H9 (cell line): ENCODE measurements around the gene SDK1. TPM values are rescaled to one million over a fixed set of nuclear protein-coding genes. Genes with fewer than 3 reads are reported as not detected.

ENCODE experiments used
- DNase-seq: peaks from one replicate; pipeline ENCODE4 v3.0.0-alpha.2; 2017
- H2AFZ ChIP-seq: one replicate; pipeline ENCODE4 v1.6.1; 2013; ENCODE audit warnings: mild to moderate bottlenecking, low read length, control low read depth, moderate library complexity
- H2AK5ac ChIP-seq: 2 replicates; pipeline ENCODE4 v1.6.1; 2013; ENCODE audit warnings: low read length, control low read depth, mixed read lengths; ENCODE audit not compliant: insufficient read length
- H2BK120ac ChIP-seq: one replicate; pipeline ENCODE4 v1.6.1; 2013; ENCODE audit warnings: low read depth, mild to moderate bottlenecking, low read length, control low read depth, inconsistent platforms; ENCODE audit not compliant: poor library complexity, severe bottlenecking
- H2BK12ac ChIP-seq: 2 replicates; pipeline ENCODE4 v1.6.1; 2013; ENCODE audit warnings: low read length, control low read depth, mixed read lengths, low read depth; ENCODE audit not compliant: insufficient read length
- H2BK15ac ChIP-seq: 2 replicates; pipeline ENCODE4 v1.6.1; 2013; ENCODE audit warnings: low read depth, low read length, control low read depth
- H2BK20ac ChIP-seq: one replicate; pipeline ENCODE4 v1.6.1; 2013; ENCODE audit warnings: low read depth, mild to moderate bottlenecking, low read length, control low read depth, inconsistent platforms; ENCODE audit not compliant: poor library complexity, severe bottlenecking
- H2BK5ac ChIP-seq: 2 replicates; pipeline ENCODE4 v1.6.1; 2013; ENCODE audit warnings: low read length, control low read depth, mixed read lengths; ENCODE audit not compliant: insufficient read length
- H3K14ac ChIP-seq: 2 replicates; pipeline ENCODE4 v1.6.1; 2013; ENCODE audit warnings: low read length, control low read depth; ENCODE audit not compliant: insufficient read depth
- H3K18ac ChIP-seq: 2 replicates; pipeline ENCODE4 v1.6.1; 2013; ENCODE audit warnings: low read depth, mild to moderate bottlenecking, mixed read lengths, low read length, control low read depth; ENCODE audit not compliant: insufficient read length
- H3K23ac ChIP-seq: 2 replicates; pipeline ENCODE4 v1.6.1; 2013; ENCODE audit warnings: low read length, control low read depth, mixed read lengths, low read depth; ENCODE audit not compliant: insufficient read length
- H3K23me2 ChIP-seq: 2 replicates; pipeline ENCODE4 v1.6.1; 2013; ENCODE audit warnings: low read depth, mild to moderate bottlenecking, mixed read lengths, low read length, control low read depth; ENCODE audit not compliant: insufficient read length, poor library complexity, severe bottlenecking
- H3K27ac ChIP-seq: 2 replicates; pipeline ENCODE4 v1.5.1; 2013; ENCODE audit warnings: low read length, control low read depth, mixed read lengths, low read depth; ENCODE audit not compliant: insufficient read length
- H3K27me3 ChIP-seq: 2 replicates; pipeline ENCODE4 v1.6.1; 2013; ENCODE audit warnings: low read length, control low read depth, inconsistent platforms; ENCODE audit not compliant: insufficient read depth
- H3K4ac ChIP-seq: 2 replicates; pipeline ENCODE4 v1.6.1; 2013; ENCODE audit warnings: low read depth, mild to moderate bottlenecking, control low read depth, inconsistent platforms, low read length, moderate library complexity
- H3K4me1 ChIP-seq: 2 replicates; pipeline ENCODE4 v1.6.1; 2013; ENCODE audit warnings: low read length, control low read depth, inconsistent platforms; ENCODE audit not compliant: insufficient read depth
- H3K4me2 ChIP-seq: 2 replicates; pipeline ENCODE4 v1.6.1; 2013; ENCODE audit warnings: low read length, control low read depth, mixed read lengths; ENCODE audit not compliant: insufficient read length, insufficient read depth
- H3K56ac ChIP-seq: 2 replicates; pipeline ENCODE4 v1.6.1; 2013; ENCODE audit warnings: low read depth, mild to moderate bottlenecking, mixed read lengths, low read length, control low read depth; ENCODE audit not compliant: insufficient read length
- H3K79me1 ChIP-seq: 2 replicates; pipeline ENCODE4 v1.6.1; 2013; ENCODE audit warnings: low read depth, mild to moderate bottlenecking, moderate library complexity, low read length, control low read depth, inconsistent platforms; ENCODE audit not compliant: insufficient read depth, poor library complexity, severe bottlenecking
- H3K79me2 ChIP-seq: 2 replicates; pipeline ENCODE4 v1.6.1; 2013; ENCODE audit warnings: low read length, control low read depth, inconsistent platforms; ENCODE audit not compliant: insufficient read depth
- H3K9ac ChIP-seq: 2 replicates; pipeline ENCODE4 v1.6.1; 2013; ENCODE audit warnings: low read length, control low read depth, mixed read lengths; ENCODE audit not compliant: insufficient read length; ENCODE audit errors: extremely low read depth
- H3K9me3 ChIP-seq: one replicate; pipeline ENCODE4 v1.6.1; 2013; ENCODE audit warnings: low read depth, low read length, inconsistent platforms; ENCODE audit not compliant: control insufficient read depth
- H3T11ph ChIP-seq: one replicate; pipeline ENCODE4 v1.6.1; 2013; ENCODE audit warnings: mild to moderate bottlenecking, low read length, control low read depth, inconsistent platforms
- H4K20me1 ChIP-seq: one replicate; pipeline ENCODE4 v1.6.1; 2013; ENCODE audit not compliant: control insufficient read depth, insufficient read length, insufficient read depth
- H4K5ac ChIP-seq: 2 replicates; pipeline ENCODE4 v1.6.1; 2013; ENCODE audit warnings: low read depth, mild to moderate bottlenecking, mixed read lengths, low read length, control low read depth; ENCODE audit not compliant: insufficient read length
- H4K8ac ChIP-seq: replicated peaks from 2 replicates; pipeline ENCODE4 v1.6.1; 2013; ENCODE audit warnings: low read length, control low read depth, mixed read lengths, low read depth; ENCODE audit not compliant: insufficient read length
- H4K91ac ChIP-seq: 2 replicates; pipeline ENCODE4 v1.6.1; 2013; ENCODE audit warnings: low read depth, mild to moderate bottlenecking, moderate library complexity, mixed read lengths, low read length, control low read depth; ENCODE audit not compliant: insufficient read length
- H3K27ac Mint-ChIP-seq, 3 experiments: 2 replicates in 2 of 3; 3 replicates in 1 of 3; pipeline ENCODE4 v1.8.0; 2020 to 2021; ENCODE audit warnings: mixed read lengths in 3 of 3, mild to moderate bottlenecking in 1 of 3, moderate library complexity in 1 of 3
- H3K27me3 Mint-ChIP-seq: 2 replicates; pipeline ENCODE4 v1.8.0; 2021; ENCODE audit warnings: low read depth, mild to moderate bottlenecking, moderate library complexity, mixed read lengths
- H3K36me3 Mint-ChIP-seq, 3 experiments: 2 replicates in 2 of 3; 3 replicates in 1 of 3; pipeline ENCODE4 v1.8.0; 2020 to 2021; ENCODE audit warnings: low read depth in 3 of 3, mixed read lengths in 3 of 3; ENCODE audit not compliant: insufficient read depth in 1 of 3
- H3K4me1 Mint-ChIP-seq, 2 experiments: 2 replicates each; pipeline ENCODE4 v1.8.0; 2020; ENCODE audit warnings: mixed read lengths in 2 of 2
- H3K4me3 Mint-ChIP-seq, 2 experiments: 2 replicates in 1 of 2; 3 replicates in 1 of 2; pipeline ENCODE4 v1.8.0; 2020 to 2021; ENCODE audit warnings: mild to moderate bottlenecking in 2 of 2, mixed read lengths in 2 of 2, moderate library complexity in 1 of 2
- H3K9me3 Mint-ChIP-seq, 2 experiments: 2 replicates in 1 of 2; 3 replicates in 1 of 2; pipeline ENCODE4 v1.8.0; 2020; ENCODE audit warnings: mild to moderate bottlenecking in 2 of 2, mixed read lengths in 2 of 2, moderate library complexity in 1 of 2
- CTCF ChIP-seq: fragments of 200-600 bp; sonication (generic); conservative IDR thresholded peaks from 3 replicates; pipeline ENCODE4 v1.8.0; 2021; ENCODE audit warnings: antibody characterized with exemption, mild to moderate bottlenecking
- WGBS: extraction: QIAGEN DNeasy Blood & Tissue Kit; methylation state at CpG from one replicate; pipeline ENCODE4 v1.1.7; 2013; ENCODE audit warnings: missing lambda C conversion rate, low lambda C conversion rate, mixed read lengths; ENCODE audit not compliant: insufficient read length; ENCODE audit errors: extremely low coverage; 5-methylcytosine and 5-hydroxymethylcytosine counted together
- total RNA-seq: library from RNA; stranded (reverse); gene quantifications from 2 replicates; pipeline ENCODE4 v1.2.1, GENCODE V29; 2021

SDK1 gene
- total RNA-seq, 1 experiment from 2014 or later = 8.7 TPM

- Histone ChIP-seq H3K4me2 (no peak overlapping the region), H3K79me2 (no peaks in the 10 kb centered on the region), H4K20me1 (no peaks in the 10 kb centered on the region), H3K9ac (no peak overlapping the region), H2AFZ (no peak overlapping the region), H2BK120ac (no peak overlapping the region), H3K14ac (no peak overlapping the region), H3K18ac (no peak overlapping the region), H3K23ac (no peak overlapping the region), H4K91ac (no peak overlapping the region), H3K27me3 (no peaks in the 10 kb centered on the region), H2BK12ac (no peak overlapping the region), H3K4ac (no peak overlapping the region), H3K56ac (no peak overlapping the region), H3K23me2 (no peaks in the 10 kb centered on the region), H3K4me1 (peaks cover 3% of the 10 kb centered on the region; the same call in 1 of the 2 replicates), H3K79me1 (no peaks in the 10 kb centered on the region), H2BK20ac (no peak overlapping the region), H2AK5ac (no peak overlapping the region), H4K5ac (no peak overlapping the region), H3K27ac (no peak overlapping the region), H3T11ph (no peak overlapping the region), H4K8ac (no peak overlapping the region), H2BK15ac (no peak overlapping the region), H2BK5ac (no peak overlapping the region), H3K9me3 (no peaks in the 10 kb centered on the region)
- Mint-ChIP-seq H3K4me1 (peaks cover 23 to 27% of the 10 kb centered on the region in 2 experiments), H3K27me3 (no peaks in the 10 kb centered on the region), H3K4me3 (no peak overlapping the region; a peak in 1 of 5 replicates), H3K36me3 (peaks cover 7 to 14% (median 13%) of the 10 kb centered on the region in 3 experiments), H3K27ac (no peak overlapping the region), H3K9me3 (peaks cover 2 to 14% of the 10 kb centered on the region in 2 experiments; a peak in 3 of 5 replicates)
- TF ChIP-seq CTCF = no peak
- no CpG with 5 or more reads among the region's 12 CpGs for WGBS
- DNase-seq = no peak
Observed at GRCh38 chr7:3977391-3977790, 676.3 kb downstream of the SDK1 start.
